HL-60 (cell line): ENCODE measurements around the gene GSX1.

ENCODE experiments used
- CTCF ChIP-seq: IDR thresholded peaks from one replicate; pipeline ENCODE4 v1.5.1; 2011; ENCODE audit warnings: low read length, control low read depth, inconsistent platforms; ENCODE audit not compliant: insufficient read depth
- POLR2AphosphoS5 ChIP-seq: IDR thresholded peaks from 2 replicates; pipeline ENCODE4 v1.6.1; 2012; ENCODE audit warnings: low read depth
- REST ChIP-seq: IDR thresholded peaks from 2 replicates; pipeline ENCODE4 v1.6.1; 2012; ENCODE audit warnings: low read depth; ENCODE audit not compliant: insufficient replicate concordance
- SPI1 ChIP-seq: IDR thresholded peaks from 2 replicates; pipeline ENCODE4 v1.6.1; 2012; ENCODE audit warnings: low read depth, mild to moderate bottlenecking, borderline replicate concordance

- TF ChIP-seq REST, result no peak
- TF ChIP-seq CTCF, result no peak
- TF ChIP-seq POLR2AphosphoS5, result no peak
- TF ChIP-seq SPI1, result no peak
Measured at GRCh38 chr13:27791146-27791900, 960 bp upstream of the GSX1 start.
